H1 (cell line): Measurements from ENCODE around the gene AGBL4. TPM values are rescaled to one million over a fixed set of nuclear protein-coding genes. Genes with fewer than 3 reads are reported as not detected.

ENCODE experiments used
- CTCF ChIA-PET: fragments of 300-600 bp; sonication (Branson Sonifier 250); formaldehyde crosslinking; loops from one replicate; lab custom pipeline; 2021; ENCODE audit not compliant: partially characterized antibody; lab: Charles Lee
- POLR2A ChIA-PET: fragments of 300-600 bp; sonication (Branson Sonifier 250); formaldehyde crosslinking; loops from one replicate; lab custom pipeline; 2021; ENCODE audit warnings: inconsistent platforms; ENCODE audit not compliant: partially characterized antibody; lab: Charles Lee
- DNase-seq, 2 experiments: peaks; one replicate each; pipeline versions ENCODE4 v3.0.0 to v3.0.0-alpha.2; 2010 to 2022; ENCODE audit warnings: low spot score in 2 of 2, low read depth in 1 of 2, mixed read lengths in 1 of 2
- FAIRE-seq: peaks from 2 replicates; lab custom pipeline; 2011; peaks lifted over from hg19 to GRCh38; lab: Jason Lieb, UNC
- H2AFZ ChIP-seq: 2 replicates; pipeline ENCODE4 v1.8.1; 2012; ENCODE audit warnings: low read length, inconsistent platforms
- H2AK5ac ChIP-seq: 2 replicates; pipeline ENCODE4 v1.6.1; 2013; ENCODE audit warnings: low read depth, low read length
- H2BK120ac ChIP-seq: replicated peaks from 2 replicates; pipeline ENCODE3; 2013; ENCODE audit warnings: low read depth, low read length, inconsistent platforms
- H2BK12ac ChIP-seq: 2 replicates; pipeline ENCODE4 v1.6.1; 2013; ENCODE audit warnings: low read depth, low read length
- H2BK15ac ChIP-seq: 2 replicates; pipeline ENCODE4 v1.6.1; 2013; ENCODE audit warnings: low read length
- H2BK20ac ChIP-seq: 2 replicates; pipeline ENCODE4 v1.6.1; 2013; ENCODE audit warnings: low read length
- H2BK5ac ChIP-seq: 2 replicates; pipeline ENCODE4 v1.6.1; 2013; ENCODE audit warnings: low read depth, low read length
- H3K14ac ChIP-seq: 2 replicates; pipeline ENCODE4 v1.6.1; 2013; ENCODE audit warnings: inconsistent platforms; ENCODE audit not compliant: insufficient read length
- H3K18ac ChIP-seq: 2 replicates; pipeline ENCODE4 v1.6.1; 2013; ENCODE audit warnings: low read length; ENCODE audit errors: extremely low read depth
- H3K23ac ChIP-seq: 2 replicates; pipeline ENCODE4 v1.6.1; 2013; ENCODE audit warnings: inconsistent platforms; ENCODE audit not compliant: insufficient read length
- H3K23me2 ChIP-seq: 2 replicates; pipeline ENCODE4 v1.6.1; 2013; ENCODE audit warnings: low read depth, low read length
- H3K27ac ChIP-seq: 2 replicates; pipeline ENCODE4 v1.6.1; 2011; ENCODE audit warnings: low read depth, low read length, inconsistent platforms
- H3K27me3 ChIP-seq, 4 experiments: replicated peaks in 1 of 4; 1 replicate in 1 of 4; 2 replicates in 3 of 4; pipeline versions ENCODE4 v1.6.1 to v1.8.1; 2011 to 2013; ENCODE audit warnings: low read length in 3 of 4, mild to moderate bottlenecking in 3 of 4, inconsistent platforms in 2 of 4, mixed read lengths in 2 of 4, moderate library complexity in 1 of 4; ENCODE audit not compliant: control insufficient read depth in 3 of 4, insufficient read depth in 3 of 4; ENCODE audit errors: extremely low read depth in 1 of 4
- H3K36me3 ChIP-seq, 4 experiments: 2 replicates each; pipeline versions ENCODE4 v1.6.1 to v1.8.1; 2011 to 2013; ENCODE audit warnings: mild to moderate bottlenecking in 4 of 4, low read length in 3 of 4, moderate library complexity in 2 of 4, control low read depth in 1 of 4, inconsistent platforms in 1 of 4; ENCODE audit not compliant: insufficient read depth in 4 of 4, control insufficient read depth in 2 of 4
- H3K4ac ChIP-seq: replicated peaks from 2 replicates; pipeline ENCODE3; 2013; ENCODE audit warnings: low read length, low read depth, mixed read lengths, inconsistent platforms; ENCODE audit not compliant: insufficient read length
- H3K4me1 ChIP-seq, 4 experiments: replicated peaks in 1 of 4; 1 replicate in 1 of 4; 2 replicates in 3 of 4; pipeline versions ENCODE4 v1.6.1 to v1.8.1; 2011 to 2013; ENCODE audit warnings: low read length in 3 of 4, inconsistent platforms in 2 of 4, mixed read lengths in 1 of 4; ENCODE audit not compliant: insufficient read depth in 4 of 4, control insufficient read depth in 3 of 4
- H3K4me2 ChIP-seq, 2 experiments: 2 replicates each; pipeline versions ENCODE4 v1.6.1 to v1.8.1; 2011 to 2013; ENCODE audit warnings: low read depth in 2 of 2, low read length in 2 of 2, control low read depth in 1 of 2, inconsistent platforms in 1 of 2, mild to moderate bottlenecking in 1 of 2; ENCODE audit not compliant: insufficient read depth in 1 of 2
- H3K4me3 ChIP-seq, 4 experiments: fragments of 200-600, 300-600 bp in 1 of 4; sonication (generic), shearing (Covaris generic), sonication (Bioruptor Twin) in 1 of 4; 2 replicates each; pipeline versions ENCODE4 v1.5.1 to v1.8.1; 2011 to 2016; ENCODE audit warnings: low read length in 4 of 4, low read depth in 3 of 4, control low read depth in 2 of 4, inconsistent platforms in 2 of 4, mild to moderate bottlenecking in 2 of 4, mixed read lengths in 1 of 4, moderate library complexity in 1 of 4; ENCODE audit not compliant: insufficient read depth in 2 of 4; ENCODE audit errors: extremely low read depth in 1 of 4
- H3K56ac ChIP-seq: replicated peaks from 2 replicates; pipeline ENCODE3; 2013; ENCODE audit warnings: low read depth, mild to moderate bottlenecking, mixed read lengths, low read length, inconsistent platforms; ENCODE audit not compliant: insufficient read length
- H3K79me1 ChIP-seq: 2 replicates; pipeline ENCODE4 v1.6.1; 2013; ENCODE audit warnings: low read depth, low read length, control low read depth
- H3K79me2 ChIP-seq, 2 experiments: 2 replicates each; pipeline versions ENCODE4 v1.6.1 to v1.8.1; 2012 to 2013; ENCODE audit warnings: low read length in 2 of 2, mild to moderate bottlenecking in 2 of 2, inconsistent platforms in 1 of 2; ENCODE audit not compliant: insufficient read depth in 2 of 2, control insufficient read depth in 1 of 2
- H3K9ac ChIP-seq, 4 experiments: replicated peaks in 1 of 4; 1 replicate in 1 of 4; 2 replicates in 3 of 4; pipeline versions ENCODE4 v1.6.1 to v1.8.1; 2011 to 2013; ENCODE audit warnings: low read depth in 3 of 4, low read length in 3 of 4, control low read depth in 2 of 4, mild to moderate bottlenecking in 2 of 4, moderate library complexity in 2 of 4, inconsistent platforms in 1 of 4; ENCODE audit errors: extremely low read depth in 1 of 4
- H3K9me3 ChIP-seq, 2 experiments: 2 replicates each; pipeline versions ENCODE4 v1.6.1 to v1.8.1; 2012 to 2013; ENCODE audit warnings: mild to moderate bottlenecking in 2 of 2, moderate library complexity in 2 of 2, control low read depth in 1 of 2, inconsistent platforms in 1 of 2, low read depth in 1 of 2, low read length in 1 of 2, mixed read lengths in 1 of 2; ENCODE audit not compliant: insufficient read depth in 2 of 2
- H4K20me1 ChIP-seq, 2 experiments: replicated peaks in 1 of 2; 2 replicates each; pipeline versions ENCODE3 to v1.8.1; 2011 to 2013; ENCODE audit warnings: inconsistent platforms in 2 of 2, low read length in 2 of 2, mild to moderate bottlenecking in 1 of 2; ENCODE audit not compliant: insufficient read depth in 2 of 2, control insufficient read depth in 1 of 2
- H4K5ac ChIP-seq: 2 replicates; pipeline ENCODE4 v1.6.1; 2013; ENCODE audit warnings: low read length, low read depth, mixed read lengths, inconsistent platforms; ENCODE audit not compliant: insufficient read length
- H4K8ac ChIP-seq: 2 replicates; pipeline ENCODE4 v1.8.0; 2013; ENCODE audit warnings: mild to moderate bottlenecking, moderate library complexity, low read length, inconsistent platforms; ENCODE audit not compliant: insufficient read depth; ENCODE audit errors: extremely low read depth
- H4K91ac ChIP-seq: replicated peaks from 2 replicates; pipeline ENCODE3; 2013; ENCODE audit warnings: low read length, mixed read lengths, inconsistent platforms; ENCODE audit not compliant: insufficient read length
- BACH1 ChIP-seq: IDR thresholded peaks from 2 replicates; pipeline ENCODE4 v1.6.1; 2012; ENCODE audit warnings: low read length, improper control_type of control experiment
- BRCA1 ChIP-seq: IDR thresholded peaks from 2 replicates; pipeline ENCODE4 v1.6.1; 2012; ENCODE audit warnings: low read depth, low read length, improper control_type of control experiment
- CREB1 ChIP-seq: IDR thresholded peaks from 2 replicates; pipeline ENCODE4 v1.6.1; 2012; ENCODE audit warnings: inconsistent platforms
- E2F6 ChIP-seq: IDR thresholded peaks from 2 replicates; pipeline ENCODE4 v1.6.1; 2012; ENCODE audit warnings: inconsistent platforms
- EGR1 ChIP-seq: IDR thresholded peaks from 2 replicates; pipeline ENCODE4 v1.6.1; 2011; ENCODE audit warnings: low read depth, low read length, borderline replicate concordance
- KDM1A ChIP-seq: fragments of 200-600, 300-600 bp; sonication (generic); IDR thresholded peaks from 2 replicates; pipeline ENCODE4 v1.7.1; 2016; ENCODE audit warnings: mild to moderate bottlenecking, low read length, borderline replicate concordance
- KDM4A ChIP-seq: IDR thresholded peaks from one replicate; pipeline ENCODE4 v1.7.1; 2012; ENCODE audit warnings: low read depth, mild to moderate bottlenecking, moderate library complexity, low read length, inconsistent platforms; ENCODE audit not compliant: severe bottlenecking
- POLR2AphosphoS5 ChIP-seq: IDR thresholded peaks from 2 replicates; pipeline ENCODE4 v1.6.1; 2011; ENCODE audit warnings: low read depth, low read length
- POU5F1 ChIP-seq: IDR thresholded peaks from 2 replicates; pipeline ENCODE4 v1.6.1; 2011; ENCODE audit warnings: low read depth, mild to moderate bottlenecking, low read length, moderate library complexity
- SAP30 ChIP-seq: fragments of 300-600 bp; sonication (generic); IDR thresholded peaks from 2 replicates; pipeline ENCODE4 v1.7.1; 2012; ENCODE audit warnings: low read length, moderate library complexity, mild to moderate bottlenecking, inconsistent platforms; ENCODE audit not compliant: insufficient read depth, insufficient replicate concordance
- SIRT6 ChIP-seq: IDR thresholded peaks from one replicate; pipeline ENCODE4 v1.7.1; 2012; ENCODE audit warnings: low read length, inconsistent platforms
- TBP ChIP-seq: IDR thresholded peaks from 2 replicates; pipeline ENCODE4 v1.6.1; 2011; ENCODE audit warnings: low read depth, low read length, improper control_type of control experiment
- YY1 ChIP-seq: IDR thresholded peaks from 2 replicates; pipeline ENCODE4 v1.6.1; 2011; ENCODE audit warnings: low read depth, mild to moderate bottlenecking, low read length
- WGBS, 2 experiments: shearing (Covaris generic) in 1 of 2; methylation state at CpG; one replicate each; pipeline versions ENCODE4 v1.1.6 to v1.1.7; 2013 to 2015; ENCODE audit warnings: low lambda C conversion rate in 2 of 2, mixed read lengths in 2 of 2, inconsistent platforms in 1 of 2, low coverage in 1 of 2, missing lambda C conversion rate in 1 of 2; ENCODE audit not compliant: insufficient replicate concordance in 2 of 2, insufficient coverage in 1 of 2, insufficient read length in 1 of 2; ENCODE audit errors: extremely low coverage in 1 of 2, missing lambda C conversion rate in 1 of 2; 5-methylcytosine and 5-hydroxymethylcytosine counted together
- polyA plus RNA-seq, 7 experiments: library from polyadenylated mRNA; depleted of rRNA in 3 of 7; stranded (reverse) in 5 of 7; unstranded in 2 of 7; fragments of >200 nt in 5 of 7; fragments of 200-250 nt in 2 of 7; gene quantifications; 1 replicate in 5 of 7; 2 replicates in 1 of 7; 4 replicates in 1 of 7; pipeline versions ENCODE4 v1.2.1 to v1.2.3, GENCODE V29; 2011 to 2013; ENCODE audit warnings: missing spikeins in 2 of 7, mixed read lengths in 2 of 7
- total RNA-seq: library from RNA; stranded (reverse); fragmentation: NEBNext Ultra II Directional; extraction: Animal tissue kit (Norgen Biotek cat#: 25700); gene quantifications from 2 replicates; pipeline ENCODE4 v1.2.1, GENCODE V29; 2021

AGBL4 gene
- total and polyA plus RNA-seq, 2 of the 8 experiments (the other 6 are each of a cell fraction or from before 2014, with no cell fraction given), result 0.41 to 0.45 TPM

- Histone ChIP-seq H3K36me3 (no peaks in the 10 kb centered on the region), H4K20me1 (no peaks in the 10 kb centered on the region), H4K8ac (no peak overlapping the region), H3K27ac (no peak overlapping the region), H3K23ac (no peak overlapping the region), H2BK120ac (no peak overlapping the region), H3K4ac (no peak overlapping the region), H3K27me3 (no peaks in the 10 kb centered on the region), H3K9ac (no peak overlapping the region), H3K4me3 (no peak overlapping the region), H3K18ac (no peak overlapping the region), H3K14ac (no peak overlapping the region), H3K4me2 (no peak overlapping the region), H4K91ac (no peak overlapping the region), H4K5ac (no peak overlapping the region), H3K79me2 (no peaks in the 10 kb centered on the region), H2BK15ac (no peak overlapping the region), H2BK5ac (no peak overlapping the region), H2AK5ac (no peak overlapping the region), H3K4me1 (no peaks in the 10 kb centered on the region), H2AFZ (no peak overlapping the region), H2BK12ac (no peak overlapping the region), H3K23me2 (no peaks in the 10 kb centered on the region; the same call in 1 of the 2 replicates), H2BK20ac (no peak overlapping the region), H3K79me1 (no peaks in the 10 kb centered on the region; the same call in 1 of the 2 replicates), H3K56ac (no peak overlapping the region), H3K9me3 (no peaks in the 10 kb centered on the region)
- FAIRE-seq (no peak), DNase-seq (no peak)
- ChIA-PET POLR2A (no interaction called here), CTCF (interaction anchor here (0.6 to 1.7 kb wide), 4 partner anchors 142 to 1796 kb away, joined by 3 to 4 read pairs (median 4); no protein-coding TSS in a partner anchor)
- 71% methylated on average over 2 of the region's 2 CpGs; no CpG with 5 or more reads in 1 of the 2 experiments for WGBS, 2 experiments
- no peak for TF ChIP-seq YY1
- no peak for TF ChIP-seq BACH1
- TF ChIP-seq SIRT6, result no peak
- no peak for TF ChIP-seq KDM1A
- no peak for TF ChIP-seq POU5F1
- TF ChIP-seq EGR1, result no peak
- TF ChIP-seq SAP30, result no peak
- TF ChIP-seq KDM4A, result no peak
- no peak for TF ChIP-seq E2F6
- no peak for TF ChIP-seq POLR2AphosphoS5
- TF ChIP-seq TBP, result no peak
- no peak for TF ChIP-seq BRCA1
- TF ChIP-seq CREB1, result no peak
Observed at GRCh38 chr1:48555271-48555670, 1468.5 kb downstream of the AGBL4 start.
